AG09309 (cell line): ENCODE measurements around the gene PHLDB1.
"Not testable (repeated sequence)": the region's sequence is repeated elsewhere in the genome, so short reads cannot be mapped to it uniquely, and the experiment has no call there.

ENCODE experiments used
- DNase-seq: peaks from one replicate; pipeline ENCODE4 v3.0.0-alpha.2; 2010; ENCODE audit warnings: low read depth
- H3K4me3 ChIP-seq: 2 replicates; pipeline ENCODE4 v1.5.1; 2011; ENCODE audit warnings: mild to moderate bottlenecking, low read depth, low read length, moderate library complexity; ENCODE audit not compliant: control insufficient read depth
- CTCF ChIP-seq: IDR thresholded peaks from 2 replicates; pipeline ENCODE4 v1.5.1; 2011; ENCODE audit warnings: mild to moderate bottlenecking, low read depth, low read length, inconsistent platforms; ENCODE audit not compliant: insufficient read depth, control insufficient read depth; ENCODE audit errors: missing control alignments

The PHLDB1 gene

DNA sequence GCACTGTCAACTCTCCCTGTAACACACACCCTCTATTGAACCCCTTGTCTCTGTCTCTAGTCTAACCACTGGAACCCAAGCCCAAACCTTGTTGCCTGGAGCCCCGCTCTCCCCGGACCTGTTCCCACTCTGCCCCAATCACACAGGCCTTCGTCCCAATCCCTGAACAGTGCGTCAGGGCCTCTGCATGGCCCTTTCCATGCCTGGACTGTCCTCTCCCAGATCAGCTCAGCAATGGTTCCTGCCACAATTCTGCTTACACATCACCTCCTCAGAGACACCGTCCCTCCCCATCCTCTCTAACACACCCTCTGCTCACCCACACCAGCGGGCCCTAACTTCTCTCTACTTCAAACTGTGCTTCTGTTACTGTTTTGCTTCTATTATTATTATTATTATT, 70.6 kb downstream of the PHLDB1 start:
- TF ChIP-seq CTCF, result no peak
- no peak overlapping the region for H3K4me3 ChIP-seq
- DNase-seq, result no peak

- not testable (repeated sequence) for H3K4me3 ChIP-seq, DNase-seq
- peak; percentile 44 for TF ChIP-seq CTCF
Measured at GRCh38 chr11:118678908-118679307, 71.5 kb downstream of the PHLDB1 start.

DNA sequence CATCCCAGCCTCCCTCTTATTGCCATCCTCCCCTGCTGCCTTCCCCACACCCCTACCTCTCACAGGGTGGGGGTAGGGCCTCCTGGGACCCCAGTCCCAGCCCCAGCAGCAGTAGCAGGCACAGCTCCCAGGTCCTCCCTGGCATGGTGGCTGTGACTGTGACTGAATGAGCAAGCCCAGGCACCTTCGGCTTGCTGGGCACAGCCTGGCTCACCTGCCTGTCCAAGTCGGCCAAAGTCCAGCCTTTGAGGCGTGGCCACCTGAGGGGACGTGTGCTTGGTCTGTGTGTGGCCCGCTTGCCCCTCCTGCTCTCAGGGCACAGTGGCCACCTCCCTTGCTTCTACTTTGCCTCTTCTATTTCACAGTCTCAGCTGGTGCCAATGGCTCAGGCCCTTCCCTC, 72.1 kb downstream of the PHLDB1 start, which contains the start of gene TREH:
Gene TREH (minus strand): TSS at position 168 of the 400 bp plus-strand sequence. CDS start 23 bp downstream, at position 145.
- no peak for DNase-seq
- no peak for TF ChIP-seq CTCF
- H3K4me3 ChIP-seq, result no peak within 1 kb of the TSS

DNA sequence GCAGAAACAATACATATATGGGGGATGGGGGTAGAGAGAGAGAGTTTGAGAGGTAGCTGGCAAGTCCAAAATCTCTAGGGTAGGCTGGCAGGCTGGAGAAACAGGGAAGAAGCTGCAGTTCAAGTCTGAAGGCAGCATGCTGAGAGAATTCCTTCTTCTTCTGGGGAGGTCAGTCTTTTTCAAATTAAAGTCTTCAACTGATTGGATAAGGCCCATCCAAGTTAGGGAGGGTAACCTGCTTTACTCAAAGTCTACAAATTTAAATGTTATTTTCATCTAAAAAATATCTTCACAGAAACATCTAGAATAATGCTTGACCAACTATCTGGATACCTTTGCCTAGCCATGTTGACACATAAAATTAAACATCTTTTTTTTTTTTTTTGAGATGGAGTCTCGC, 75.0 kb downstream of the PHLDB1 start:
- DNase-seq, result no peak
- no peak for TF ChIP-seq CTCF
- H3K4me3 ChIP-seq, result no peak overlapping the region

- DNase-seq, H3K4me3 ChIP-seq: not testable (repeated sequence)
Measured at GRCh38 chr11:118682939-118683338, 75.5 kb downstream of the PHLDB1 start.

DNA sequence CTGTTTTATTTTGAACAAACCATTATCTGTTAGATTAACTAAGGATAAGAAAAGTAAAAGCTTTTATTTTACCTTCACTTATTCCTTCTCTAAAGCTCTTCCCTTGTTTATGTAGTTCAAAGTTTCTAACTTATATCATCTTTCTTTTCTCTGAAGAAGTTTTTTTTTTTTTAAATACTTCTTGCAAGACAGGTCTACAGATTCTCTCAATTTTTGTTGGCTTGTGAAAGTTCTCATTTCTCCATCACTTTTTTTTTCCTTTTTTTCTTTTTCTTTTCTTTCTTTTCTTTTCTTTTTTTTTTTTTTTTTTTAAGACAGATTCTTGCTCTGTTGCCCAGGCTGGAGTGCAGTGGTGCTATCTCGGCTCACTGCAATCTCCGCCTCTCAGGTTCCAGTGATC, 76.8 kb downstream of the PHLDB1 start:
- no peak overlapping the region for H3K4me3 ChIP-seq
- no peak for TF ChIP-seq CTCF
- DNase-seq, result no peak

DNA sequence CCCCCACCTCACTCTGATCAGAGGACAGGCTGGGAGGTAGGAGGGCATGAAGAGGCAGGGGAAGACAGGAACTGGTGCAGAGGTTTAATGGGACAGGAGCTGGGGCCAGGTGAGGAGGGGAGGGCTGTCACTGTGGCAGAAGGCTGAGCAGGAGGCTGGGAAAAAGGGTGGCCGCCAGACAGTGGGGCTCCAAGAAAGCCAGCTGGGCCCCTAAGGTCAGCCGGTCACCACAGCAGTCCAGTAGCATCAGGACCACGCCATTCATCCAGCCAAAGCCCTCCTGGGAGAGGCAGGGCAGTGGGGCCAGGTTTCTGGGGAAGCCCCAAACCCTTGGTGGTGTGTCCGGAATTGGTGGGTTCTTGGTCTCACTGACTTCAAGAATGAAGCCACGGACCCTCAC, 80.5 kb downstream of the PHLDB1 start:
- DNase-seq, result no peak
- no peak overlapping the region for H3K4me3 ChIP-seq
- TF ChIP-seq CTCF, result no peak

DNA sequence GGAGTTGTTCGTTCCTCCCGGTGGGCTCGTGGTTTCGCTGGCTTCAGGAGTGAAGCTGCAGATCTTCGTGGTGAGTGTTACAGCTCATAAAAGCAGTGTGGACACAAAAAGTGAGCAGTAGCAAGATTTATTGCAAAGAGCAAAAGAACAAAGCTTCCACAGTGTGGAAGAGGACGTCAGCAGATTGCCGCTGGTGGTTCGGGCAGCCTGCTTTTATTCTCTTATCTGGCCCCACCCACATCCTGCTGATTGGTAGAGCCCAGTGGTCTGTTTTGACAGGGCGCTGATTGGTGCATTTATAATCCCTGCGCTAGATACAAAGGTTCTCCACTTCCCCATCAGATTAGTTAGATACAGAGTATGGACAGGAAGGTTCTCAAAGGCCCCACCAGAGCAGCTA, 80.9 kb downstream of the PHLDB1 start:
- DNase-seq, H3K4me3 ChIP-seq: not testable (repeated sequence)
